COR-L47 (cell line): Measurements from ENCODE around the gene UBA7.
"Not testable (repeated sequence)": the region's sequence is repeated elsewhere in the genome, so short reads cannot be mapped to it uniquely, and the experiment has no call there.

ENCODE experiments used
- DNase-seq: peaks from one replicate; lab custom pipeline; 2025; lab: John Stamatoyannopoulos, UW

The UBA7 gene

GRCh38 chr3:49813497-49814174, at the start of gene UBA7:
UBA7 (minus strand) TSS chr3:49813953; CDS start chr3:49813787, 166 bp downstream.
- DNase-seq: no peak

GRCh38 chr3:49859576-49860305, 46.0 kb upstream of the UBA7 start:
- DNase-seq: no peak

- peak; percentile 88 for DNase-seq
Measured at GRCh38 chr3:49856181-49857005, 42.6 kb upstream of the UBA7 start, which contains the start of gene TRAIP. TRAIP (minus strand) TSS chr3:49856564; CDS start chr3:49856453, 111 bp downstream.

GRCh38 chr3:49855662-49856061, 41.9 kb upstream of the UBA7 start:
- no peak for DNase-seq

- DNase-seq: no peak
Measured at GRCh38 chr3:49845694-49846093, 31.9 kb upstream of the UBA7 start.

GRCh38 chr3:49844464-49845183, 30.9 kb upstream of the UBA7 start:
- DNase-seq: no peak

- DNase-seq: no peak
Measured at GRCh38 chr3:49842843-49843517, 29.2 kb upstream of the UBA7 start.

- no peak for DNase-seq
Measured at GRCh38 chr3:49841806-49842205, 28.1 kb upstream of the UBA7 start.

GRCh38 chr3:49841126-49841696, 27.5 kb upstream of the UBA7 start:
- no peak for DNase-seq

GRCh38 chr3:49840388-49840787, 26.6 kb upstream of the UBA7 start:
- DNase-seq: no peak

- DNase-seq: peak; percentile 26
Measured at GRCh38 chr3:49839193-49839809, 25.5 kb upstream of the UBA7 start.

- no peak for DNase-seq
Measured at GRCh38 chr3:49831341-49831740, 17.6 kb upstream of the UBA7 start.

- no peak for DNase-seq
Measured at GRCh38 chr3:49826016-49826415, 12.3 kb upstream of the UBA7 start.

GRCh38 chr3:49823131-49823530, 9.4 kb upstream of the UBA7 start:
- DNase-seq: not testable (repeated sequence)

- no peak for DNase-seq
Measured at GRCh38 chr3:49812916-49813496, 747 bp downstream of the UBA7 start.

- no peak for DNase-seq
Measured at GRCh38 chr3:49807431-49808114, 6.2 kb downstream of the UBA7 start.

GRCh38 chr3:49806850-49807249, 6.9 kb downstream of the UBA7 start:
- DNase-seq: no peak

- no peak for DNase-seq
Measured at GRCh38 chr3:49805897-49806701, 7.7 kb downstream of the UBA7 start.

- DNase-seq: no peak
Measured at GRCh38 chr3:49805367-49805782, 8.4 kb downstream of the UBA7 start.
